NCI-H1930 (cell line): ENCODE results near the gene ZNF582.

Experiments
- DNase-seq, 2 experiments: peaks; one replicate each; lab custom pipeline; 2025; lab: John Stamatoyannopoulos, UW

ZNF582 gene

GRCh38 chr19:56393119-56394012 is at the start of gene ZNF582:
Gene ZNF582, minus strand, starts transcription at chr19:56393534. Its CDS starts 1,782 bp downstream, at chr19:56391752.
- DNase-seq: peak; percentile 97 to 99

- DNase-seq: no peak
Observed at GRCh38 chr19:56441206-56441792, 48.0 kb upstream of the ZNF582 start.

- DNase-seq: no peak
Observed at GRCh38 chr19:56423985-56424353, 30.6 kb upstream of the ZNF582 start.

- no peak for DNase-seq
Observed at GRCh38 chr19:56423276-56423984, 30.1 kb upstream of the ZNF582 start.

- no peak for DNase-seq
Observed at GRCh38 chr19:56405062-56405461, 11.7 kb upstream of the ZNF582 start.

GRCh38 chr19:56404705-56405056 is 11.3 kb upstream of the ZNF582 start:
- DNase-seq: no peak

GRCh38 chr19:56403764-56404704 is 10.7 kb upstream of the ZNF582 start, which contains the start of gene ZNF583:
Gene ZNF583, plus strand, starts transcription at chr19:56404332. Its CDS starts 2,783 bp downstream, at chr19:56407115.
- peak; percentile 86 to 93 for DNase-seq

- DNase-seq: no peak
Observed at GRCh38 chr19:56403261-56403660, 9.9 kb upstream of the ZNF582 start.

GRCh38 chr19:56400485-56400884 is 7.2 kb upstream of the ZNF582 start:
- DNase-seq: no peak

GRCh38 chr19:56398809-56399208 is 5.5 kb upstream of the ZNF582 start:
- DNase-seq: no peak

- no peak for DNase-seq
Observed at GRCh38 chr19:56383826-56384605, 9.3 kb downstream of the ZNF582 start.

GRCh38 chr19:56377105-56377924 is 16.0 kb downstream of the ZNF582 start:
- no peak for DNase-seq

- no peak for DNase-seq
Observed at GRCh38 chr19:56372281-56372680, 21.1 kb downstream of the ZNF582 start.

- no peak for DNase-seq
Observed at GRCh38 chr19:56369886-56370676, 23.3 kb downstream of the ZNF582 start.

GRCh38 chr19:56367829-56368711 is 25.3 kb downstream of the ZNF582 start:
- peak; percentile 95 to 98 for DNase-seq

- no peak for DNase-seq
Observed at GRCh38 chr19:56360841-56361240, 32.5 kb downstream of the ZNF582 start.

GRCh38 chr19:56356944-56357343 is 36.4 kb downstream of the ZNF582 start:
- no peak for DNase-seq

- DNase-seq: no peak
Observed at GRCh38 chr19:56355517-56355916, 37.8 kb downstream of the ZNF582 start.
